GM18499 (cell line): ENCODE data around the gene TRAF3IP1.
"Not testable (repeated sequence)": the region's sequence is repeated elsewhere in the genome, so short reads cannot be mapped to it uniquely, and the experiment has no call there.

ENCODE experiments used
- ATAC-seq: cut with Tn5 transposase; IDR thresholded peaks from one replicate; pipeline ENCODE4 v1.9.1; 2021; ENCODE audit warnings: moderate number of reproducible peaks; ENCODE audit not compliant: insufficient read depth, unreplicated experiment

The TRAF3IP1 gene

GRCh38 chr2:238337846-238338245 is 17.5 kb downstream of the TRAF3IP1 start:
- ATAC-seq, result no peak

- no peak for ATAC-seq
Measured at GRCh38 chr2:238338710-238339394, 18.5 kb downstream of the TRAF3IP1 start.

GRCh38 chr2:238339395-238339780 is 19.1 kb downstream of the TRAF3IP1 start:
- ATAC-seq, result no peak

DNA sequence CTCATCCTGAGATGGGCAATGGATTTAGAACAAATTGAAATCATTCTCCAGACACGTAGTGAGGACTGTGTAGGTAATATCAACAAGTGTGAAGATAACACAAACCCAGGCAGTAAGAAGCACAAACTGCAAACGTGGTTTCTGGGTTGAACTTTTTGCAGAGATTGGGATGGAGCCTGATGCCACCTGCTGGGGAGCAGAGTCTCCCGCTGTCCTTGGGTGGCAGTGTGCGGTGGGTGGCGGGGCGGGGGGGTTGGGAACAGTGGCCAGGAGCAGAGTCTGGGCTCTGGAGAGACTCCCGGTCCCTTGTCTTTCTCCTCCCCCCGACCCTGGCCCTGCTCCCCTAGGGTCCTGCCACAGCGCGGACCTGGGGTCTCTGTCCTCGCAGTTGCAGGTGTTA is 19.5 kb downstream of the TRAF3IP1 start:
- no peak for ATAC-seq

GRCh38 chr2:238341536-238341935 is 21.2 kb downstream of the TRAF3IP1 start:
- no peak for ATAC-seq

GRCh38 chr2:238344035-238344434 is 23.7 kb downstream of the TRAF3IP1 start:
- ATAC-seq, result no peak

DNA sequence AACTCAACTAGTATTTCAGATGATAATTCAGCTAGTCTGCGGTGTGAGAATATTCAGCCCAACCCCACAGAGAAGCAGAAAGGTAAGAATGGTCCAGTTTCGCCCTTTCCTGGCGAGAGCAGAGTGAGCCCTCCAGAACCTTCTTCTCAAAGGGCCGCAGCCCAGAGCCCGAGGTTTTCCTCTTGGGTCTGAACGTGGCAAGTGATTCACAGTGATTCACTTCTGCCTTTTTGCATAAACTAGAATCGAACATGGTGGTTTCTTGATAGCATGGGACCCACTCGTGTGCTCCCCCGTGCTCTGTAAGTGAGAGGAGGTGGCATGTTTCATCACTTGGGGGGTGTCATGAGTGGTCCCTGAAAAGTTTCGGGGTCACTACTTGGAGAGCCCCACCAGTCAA is 24.2 kb downstream of the TRAF3IP1 start:
- no peak for ATAC-seq

GRCh38 chr2:238345297-238345968 is 25.1 kb downstream of the TRAF3IP1 start:
- no peak for ATAC-seq

GRCh38 chr2:238346544-238346943 is 26.2 kb downstream of the TRAF3IP1 start:
- ATAC-seq, result no peak

DNA sequence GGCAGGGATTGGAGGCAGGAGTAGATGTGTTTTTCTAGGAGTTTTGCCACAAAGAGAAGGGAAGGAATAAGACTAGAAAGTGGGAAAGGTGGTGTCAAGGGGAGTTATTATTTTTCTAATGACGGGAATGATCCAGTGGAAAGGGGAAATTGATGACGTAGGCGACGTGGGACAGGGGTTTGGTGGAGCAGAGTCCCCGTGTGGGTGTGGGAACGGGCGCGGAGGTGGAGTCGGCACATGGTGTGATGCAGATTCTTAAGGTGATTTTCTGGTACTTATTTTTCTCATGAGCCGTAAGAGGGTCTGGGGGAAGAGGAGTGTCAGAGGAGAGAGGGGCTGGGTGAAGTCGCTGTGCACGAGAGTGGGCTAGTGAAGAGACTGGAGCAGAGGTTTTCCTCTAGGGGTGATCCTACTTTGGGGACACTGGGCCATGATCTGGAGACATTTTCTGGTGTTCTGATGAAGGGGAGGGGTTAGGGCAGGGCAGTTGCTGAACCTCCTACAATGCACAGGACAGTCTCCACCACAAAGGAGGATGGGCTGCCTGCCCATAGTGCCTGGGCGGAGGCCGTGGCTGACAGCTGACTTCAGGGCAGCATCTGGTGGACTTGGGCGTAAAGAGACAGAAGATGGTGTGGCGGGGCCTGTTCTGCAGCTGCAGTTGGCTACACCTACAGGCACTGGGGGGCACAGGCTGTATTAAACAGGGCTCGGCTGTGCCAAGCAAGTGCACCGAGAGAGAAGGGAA is 30.0 kb downstream of the TRAF3IP1 start:
- no peak for ATAC-seq

DNA sequence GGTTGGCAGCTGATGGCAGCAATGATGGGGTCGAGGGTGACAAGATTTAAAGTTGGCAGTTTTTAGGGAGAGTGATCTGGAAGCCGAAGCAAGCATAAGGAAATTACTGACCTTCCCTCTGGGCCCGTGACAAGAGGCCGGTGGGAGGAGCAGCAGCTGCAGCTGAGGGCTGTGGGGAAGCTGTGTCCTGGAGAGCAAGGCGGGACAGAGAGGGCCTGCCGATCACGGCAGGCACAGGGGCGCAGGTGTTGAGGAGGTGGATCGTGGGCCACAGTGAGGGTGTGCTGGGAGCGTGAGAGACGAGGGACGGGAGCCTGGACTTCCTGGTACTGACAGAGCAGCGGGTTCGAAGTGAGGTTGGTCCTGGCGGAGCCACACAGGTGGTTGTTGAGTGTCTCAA is 31.0 kb downstream of the TRAF3IP1 start:
- ATAC-seq, result no peak

DNA sequence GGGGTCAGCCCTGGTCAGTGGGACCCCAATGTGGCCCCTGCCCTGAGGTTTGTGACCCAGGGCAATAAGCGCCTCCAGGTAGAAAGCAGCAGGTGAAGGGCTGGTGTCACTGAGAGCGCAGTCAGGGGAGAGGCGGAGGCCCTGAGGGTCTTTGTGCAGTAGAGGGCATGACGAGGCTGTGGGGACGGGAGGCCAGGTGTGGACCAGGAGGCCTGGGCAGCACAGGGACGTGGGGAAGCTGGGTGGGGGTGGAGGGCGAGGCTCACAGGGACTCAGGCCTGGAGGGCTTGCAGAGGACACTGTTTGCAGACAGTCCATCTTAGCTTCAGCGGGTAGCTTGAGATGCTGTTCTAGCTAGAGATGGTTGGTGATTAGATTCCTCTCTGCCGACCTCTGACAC is 32.0 kb downstream of the TRAF3IP1 start:
- no peak for ATAC-seq

DNA sequence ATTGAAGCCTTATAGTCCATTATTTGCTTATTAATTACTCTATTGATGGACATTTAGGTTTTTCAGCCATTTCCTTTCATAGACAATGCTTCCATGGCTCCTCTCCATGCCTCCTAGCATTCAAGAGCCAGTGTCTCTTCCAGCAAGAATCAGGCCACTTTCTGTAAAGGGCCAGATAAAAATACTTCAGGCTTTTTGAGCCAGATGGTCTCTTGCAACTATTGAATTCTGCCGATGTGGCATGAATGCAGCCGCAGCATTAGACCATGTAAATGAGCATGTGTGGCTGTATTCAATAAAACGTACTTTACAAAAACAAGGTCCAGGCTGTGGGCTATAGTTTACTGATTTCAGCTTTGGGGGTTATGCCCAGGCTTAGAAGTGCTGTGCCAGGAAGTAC is 38.5 kb downstream of the TRAF3IP1 start:
- ATAC-seq, result no peak

- ATAC-seq, result no peak
Measured at GRCh38 chr2:238359403-238359802, 39.1 kb downstream of the TRAF3IP1 start.

DNA sequence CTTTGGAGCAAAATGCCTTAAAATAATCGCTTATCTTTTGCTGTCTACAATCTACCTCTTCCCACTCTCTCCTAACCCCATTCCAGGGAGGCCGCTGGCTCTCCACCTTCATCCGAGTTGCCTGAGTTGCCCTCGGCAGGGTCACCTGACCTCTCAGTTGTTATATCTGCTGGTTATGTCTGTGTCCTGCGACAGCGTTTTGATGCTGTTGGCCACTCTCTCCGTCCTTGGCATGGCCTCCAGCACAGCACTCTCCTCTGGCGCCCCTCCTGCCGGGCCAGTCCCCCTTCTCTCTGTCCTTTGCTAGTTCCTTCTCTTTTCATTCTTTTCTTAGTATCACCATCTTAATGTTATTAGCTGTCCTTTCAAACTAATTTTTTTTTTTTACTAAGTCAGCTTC is 41.6 kb downstream of the TRAF3IP1 start:
- no peak for ATAC-seq

GRCh38 chr2:238362626-238363025 is 42.3 kb downstream of the TRAF3IP1 start:
- no peak for ATAC-seq

- ATAC-seq, result no peak
Measured at GRCh38 chr2:238369591-238370040, 49.3 kb downstream of the TRAF3IP1 start.

DNA sequence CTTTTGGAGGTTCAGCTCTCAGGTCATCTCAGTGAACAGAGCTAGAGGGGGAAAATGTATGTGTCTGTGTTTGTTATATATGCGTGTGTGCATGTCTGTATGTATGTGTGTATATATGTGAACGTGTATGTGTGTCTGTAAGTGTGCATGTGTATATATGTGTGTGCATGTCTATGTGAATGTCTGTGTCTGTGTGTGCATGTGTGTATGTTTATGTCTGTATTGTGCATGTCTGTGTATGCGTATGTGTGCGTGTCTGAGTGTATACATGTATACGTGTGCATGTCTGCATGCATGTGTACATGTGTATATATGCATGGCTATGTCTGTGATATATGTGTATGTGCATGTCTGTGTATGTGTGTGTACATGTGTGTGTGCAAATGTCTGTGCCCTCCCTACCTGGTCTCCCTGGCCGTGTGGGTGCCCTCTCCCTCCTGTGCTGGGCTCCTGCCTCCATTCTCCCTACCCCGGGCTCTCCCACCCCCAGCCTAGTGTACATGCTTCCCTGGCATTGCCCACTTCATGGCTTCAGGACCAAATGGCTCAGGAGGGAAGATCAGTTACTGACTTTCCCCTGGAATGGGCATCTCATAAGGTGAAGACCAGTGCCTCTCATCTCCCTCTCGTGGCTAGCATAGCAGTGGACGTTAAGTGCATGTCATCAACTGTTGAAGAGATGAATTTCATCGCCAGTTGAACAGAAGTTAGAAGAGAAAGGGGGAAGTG is 49.9 kb downstream of the TRAF3IP1 start:
- ATAC-seq, result no peak

- no peak for ATAC-seq
Measured at GRCh38 chr2:238370823-238371372, 50.6 kb downstream of the TRAF3IP1 start.

GRCh38 chr2:238372277-238372676 is 52.0 kb downstream of the TRAF3IP1 start:
- not testable (repeated sequence) for ATAC-seq
